Natural killer cell (primary cell): Measurements from ENCODE around the gene RPS27. TPM values are rescaled to one million over a fixed set of nuclear protein-coding genes. Genes with fewer than 3 reads are reported as not detected.
"Not testable (repeated sequence)": the region's sequence is repeated elsewhere in the genome, so short reads cannot be mapped to it uniquely, and the experiment has no call there.

Experiments used
- ATAC-seq, 3 donors: fragments of 150-1000 bp in 2 of 3; fragments of 200-7000 bp in 1 of 3; cut with Tn5 transposase; 1 replicate in 1 of 3; 2 replicates in 2 of 3; pipeline ENCODE4 v1.10.0; 2021; ENCODE audit warnings: mild to moderate bottlenecking in 2 of 3, moderate library complexity in 2 of 3
- DNase-seq, 2 donors: peaks; one replicate each; pipeline versions ENCODE4 v3.0.0 to v3.0.0-alpha.2; 2013 to 2021; ENCODE audit warnings: mixed read lengths in 1 of 2
- H3K27ac ChIP-seq: one replicate; pipeline ENCODE4 v1.5.1; 2013; ENCODE audit warnings: mild to moderate bottlenecking, low read length
- H3K27me3 ChIP-seq: one replicate; pipeline ENCODE4 v1.6.1; 2013; ENCODE audit warnings: low read length; ENCODE audit not compliant: control insufficient read depth, insufficient read depth
- H3K36me3 ChIP-seq: one replicate; pipeline ENCODE4 v1.6.1; 2013; ENCODE audit warnings: low read length; ENCODE audit not compliant: control insufficient read depth, insufficient read depth
- H3K4me1 ChIP-seq: one replicate; pipeline ENCODE4 v1.6.1; 2013; ENCODE audit warnings: low read length; ENCODE audit not compliant: control insufficient read depth, insufficient read depth
- H3K4me3 ChIP-seq: one replicate; pipeline ENCODE4 v1.5.1; 2013; ENCODE audit warnings: low read length
- H3K9me3 ChIP-seq: one replicate; pipeline ENCODE4 v1.6.1; 2013; ENCODE audit warnings: low read length; ENCODE audit not compliant: control insufficient read depth, insufficient read depth
- H3K27ac Mint-ChIP-seq, 2 donors: one replicate each; pipeline ENCODE4 v1.8.0; 2022; ENCODE audit warnings: mild to moderate bottlenecking in 2 of 2, mixed read lengths in 2 of 2, moderate library complexity in 1 of 2
- H3K27me3 Mint-ChIP-seq, 2 donors: one replicate each; pipeline ENCODE4 v1.8.0; 2022; ENCODE audit warnings: low read depth in 2 of 2, mixed read lengths in 2 of 2
- H3K36me3 Mint-ChIP-seq: one replicate; pipeline ENCODE4 v1.8.0; 2022; ENCODE audit warnings: mixed read lengths
- H3K4me1 Mint-ChIP-seq, 2 donors: one replicate each; pipeline ENCODE4 v1.8.0; 2022; ENCODE audit warnings: mixed read lengths in 2 of 2
- H3K4me3 Mint-ChIP-seq: one replicate; pipeline ENCODE4 v1.8.0; 2022; ENCODE audit warnings: mild to moderate bottlenecking, moderate library complexity, mixed read lengths
- H3K9me3 Mint-ChIP-seq, 2 donors: one replicate each; pipeline ENCODE4 v1.8.0; 2022; ENCODE audit warnings: mixed read lengths in 2 of 2
- WGBS: methylation state at CpG from one replicate; pipeline ENCODE4 v1.1.7; 2013; ENCODE audit warnings: missing lambda C conversion rate; ENCODE audit not compliant: insufficient coverage; 5-methylcytosine and 5-hydroxymethylcytosine counted together
- intact Hi-C: fragments of 100-400 bp; cut with micrococcal nuclease; formaldehyde crosslinking; loops from one replicate; pipeline ENCODE4 v1.14.2; 2022
- total RNA-seq, 4 donors: library from RNA; stranded (reverse); fragments of 120-200 nt in 1 of 4; gene quantifications; one replicate each; pipeline versions ENCODE4 v1.2.3 to v1.2.4, GENCODE V29; 2013 to 2022
- TF ChIP-seq, protein P1 (sequence below): fragments of 200-600 bp; IDR thresholded peaks from one replicate; pipeline ENCODE4 v1.8.0; 2022; ENCODE audit warnings: antibody characterized with exemption

Gene RPS27
- total RNA-seq, 3 donors from 2014 or later (not counting 1 experiment from before 2014, with no cell fraction given) = 2,073 to 2,763 (median 2,323) TPM

- H3K9me3 Mint-ChIP-seq = no peaks in the 10 kb centered on the region
- H3K36me3 ChIP-seq = peaks cover 26% of the 10 kb centered on the region
- H3K36me3 Mint-ChIP-seq = no peaks in the 10 kb centered on the region
- peak overlapping the region; percentile 37 for H3K27ac ChIP-seq
- peaks cover 16% of the 10 kb centered on the region for H3K4me1 ChIP-seq
- H3K4me3 Mint-ChIP-seq = peak overlapping the region; percentile 89
- ATAC-seq = no peak
- 0% methylated on average over 16 of the region's 16 CpGs for WGBS
- DNase-seq = no peak
- peaks cover 25 to 30% of the 10 kb centered on the region in 2 donors for H3K4me1 Mint-ChIP-seq
- TF ChIP-seq, protein P1, sequence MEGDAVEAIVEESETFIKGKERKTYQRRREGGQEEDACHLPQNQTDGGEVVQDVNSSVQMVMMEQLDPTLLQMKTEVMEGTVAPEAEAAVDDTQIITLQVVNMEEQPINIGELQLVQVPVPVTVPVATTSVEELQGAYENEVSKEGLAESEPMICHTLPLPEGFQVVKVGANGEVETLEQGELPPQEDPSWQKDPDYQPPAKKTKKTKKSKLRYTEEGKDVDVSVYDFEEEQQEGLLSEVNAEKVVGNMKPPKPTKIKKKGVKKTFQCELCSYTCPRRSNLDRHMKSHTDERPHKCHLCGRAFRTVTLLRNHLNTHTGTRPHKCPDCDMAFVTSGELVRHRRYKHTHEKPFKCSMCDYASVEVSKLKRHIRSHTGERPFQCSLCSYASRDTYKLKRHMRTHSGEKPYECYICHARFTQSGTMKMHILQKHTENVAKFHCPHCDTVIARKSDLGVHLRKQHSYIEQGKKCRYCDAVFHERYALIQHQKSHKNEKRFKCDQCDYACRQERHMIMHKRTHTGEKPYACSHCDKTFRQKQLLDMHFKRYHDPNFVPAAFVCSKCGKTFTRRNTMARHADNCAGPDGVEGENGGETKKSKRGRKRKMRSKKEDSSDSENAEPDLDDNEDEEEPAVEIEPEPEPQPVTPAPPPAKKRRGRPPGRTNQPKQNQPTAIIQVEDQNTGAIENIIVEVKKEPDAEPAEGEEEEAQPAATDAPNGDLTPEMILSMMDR = no peak
- intact Hi-C loops = loop anchor here (1.0 to 2.0 kb wide), 3 partner anchors 10 to 18 kb away; partner anchors contain the start of genes CREB3L4, CRTC2 and RPS27
- peak overlapping the region; percentile 84 for H3K4me3 ChIP-seq
- H3K9me3 ChIP-seq = no peaks in the 10 kb centered on the region
- H3K27ac Mint-ChIP-seq = peak overlapping the region; percentile 76 to 89
- H3K27me3 Mint-ChIP-seq = peaks cover 0 to 2% of the 10 kb centered on the region in 2 donors
- no peaks in the 10 kb centered on the region for H3K27me3 ChIP-seq
Observed at GRCh38 chr1:153976819-153977249, 13.7 kb upstream of the RPS27 start.

DNA sequence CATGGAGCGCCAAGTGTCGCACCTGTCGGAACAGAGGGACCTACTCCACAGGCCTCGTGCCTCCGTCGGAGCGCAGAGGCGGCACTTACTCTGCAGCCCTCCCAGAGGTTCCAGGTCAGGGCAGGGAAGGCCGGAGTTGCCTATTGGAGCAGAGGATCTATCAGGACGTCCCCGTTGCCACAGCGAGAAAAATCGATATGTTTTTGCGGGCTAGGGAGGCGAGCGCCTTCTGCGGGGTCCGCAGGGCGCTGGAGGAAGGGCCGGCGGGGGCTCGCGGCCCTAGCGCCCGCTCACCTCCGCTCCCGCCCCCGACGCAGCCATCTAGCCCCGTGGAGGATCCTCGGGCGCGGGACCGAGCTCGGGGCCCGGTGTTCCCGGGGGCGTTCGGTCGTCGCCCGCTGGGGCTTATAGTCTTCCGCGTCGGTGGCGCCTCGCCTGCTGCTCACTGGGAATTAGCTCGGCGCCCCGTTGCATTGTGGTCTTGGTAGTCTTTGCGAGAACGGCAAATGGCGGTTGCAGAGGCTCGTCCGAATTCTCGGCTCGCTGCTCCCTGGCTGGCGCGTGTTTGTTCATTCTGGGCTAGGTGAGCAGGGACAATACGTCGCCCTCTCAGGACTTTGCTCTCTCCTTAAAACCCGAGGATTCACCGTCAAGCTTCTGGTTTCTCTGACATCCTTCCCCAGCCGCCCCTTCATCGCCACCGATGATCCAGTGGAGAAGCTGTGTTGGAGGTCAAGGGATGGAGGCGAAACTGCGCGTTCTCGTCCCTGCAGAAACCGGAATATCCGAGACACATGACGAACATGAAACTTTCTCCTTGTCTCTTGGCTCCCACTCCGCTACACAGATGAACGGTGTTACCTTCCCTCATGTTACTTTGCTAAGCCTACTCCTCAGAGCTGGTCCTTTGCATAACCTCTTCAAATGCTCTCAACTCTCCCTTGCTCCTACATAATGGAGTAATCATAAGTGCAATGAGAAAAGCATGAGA, 13.0 kb upstream of the RPS27 start, which contains the start of gene JTB:
Gene JTB (minus strand): TSS at position 425 of the 991 bp plus-strand sequence. CDS start 422 bp downstream, at position 3.
- ATAC-seq (peak; percentile 97 to 98 (median 97)), DNase-seq (peak; percentile 76 to 91)
- Mint-ChIP-seq H3K36me3 (no peaks in the 10 kb centered on the region), H3K27me3 (peaks cover 0 to 4% of the 10 kb centered on the region in 2 donors), H3K4me3 (peak within 1 kb of the TSS; percentile 89), H3K4me1 (peaks cover 25 to 30% of the 10 kb centered on the region in 2 donors), H3K27ac (peak within 1 kb of the TSS; percentile 76 to 89), H3K9me3 (no peaks in the 10 kb centered on the region)
- WGBS = under 1% methylated on average over 71 of the region's 75 CpGs
- TF ChIP-seq, protein P1 = no peak
- Histone ChIP-seq H3K27me3 (no peaks in the 10 kb centered on the region), H3K36me3 (peaks cover 26% of the 10 kb centered on the region), H3K9me3 (no peaks in the 10 kb centered on the region), H3K4me1 (peaks cover 16% of the 10 kb centered on the region), H3K4me3 (peak within 1 kb of the TSS; percentile 84), H3K27ac (peak within 1 kb of the TSS; percentile 37)
- intact Hi-C loops = loop anchor here (1.0 to 2.0 kb wide), 3 partner anchors 10 to 19 kb away; partner anchors contain the start of genes CREB3L4, CRTC2 and RPS27

DNA sequence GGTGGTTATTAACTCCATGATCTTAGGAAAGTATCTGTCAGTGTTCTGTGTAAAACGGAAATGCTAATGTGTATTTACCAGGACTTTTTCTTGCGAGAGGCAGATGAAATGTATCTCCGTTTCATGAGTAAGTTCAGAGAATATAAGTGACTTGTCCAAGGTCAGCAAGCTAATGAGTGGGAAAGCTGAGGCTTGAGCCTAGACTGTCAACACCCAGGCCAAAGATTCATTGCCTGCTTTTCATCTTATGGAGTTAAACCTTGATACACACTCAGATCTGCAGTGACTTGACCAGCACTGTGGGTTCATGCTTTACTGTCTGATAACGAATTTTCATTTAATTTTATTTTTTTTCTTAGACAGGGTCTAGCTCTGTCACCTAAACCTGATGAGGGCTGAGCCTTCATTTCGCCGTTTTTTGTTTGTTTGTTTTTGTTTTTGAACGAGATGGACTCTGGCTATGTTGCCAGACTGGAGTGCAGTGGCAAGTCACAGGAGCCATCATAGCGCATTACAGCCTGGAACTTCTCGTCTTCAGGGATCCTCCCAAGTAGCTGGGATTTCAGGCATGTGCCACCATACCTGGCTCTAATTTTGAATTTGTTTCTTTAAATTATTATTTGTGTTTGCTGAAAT, 12.2 kb upstream of the RPS27 start:
- intact Hi-C loops = no loop called here
- no peaks in the 10 kb centered on the region for H3K27me3 ChIP-seq
- WGBS = 78% methylated on average over 9 of the region's 9 CpGs
- H3K4me3 ChIP-seq = peak overlapping the region; percentile 84
- peak overlapping the region; percentile 37 for H3K27ac ChIP-seq
- H3K27ac Mint-ChIP-seq = peak overlapping the region; percentile 76 to 89
- H3K36me3 ChIP-seq = peaks cover 22% of the 10 kb centered on the region
- no peaks in the 10 kb centered on the region for H3K36me3 Mint-ChIP-seq
- no peaks in the 10 kb centered on the region for H3K9me3 ChIP-seq
- TF ChIP-seq, protein P1 = no peak
- no peaks in the 10 kb centered on the region for H3K9me3 Mint-ChIP-seq
- peaks cover 16% of the 10 kb centered on the region for H3K4me1 ChIP-seq
- peaks cover 25 to 26% of the 10 kb centered on the region in 2 donors for H3K4me1 Mint-ChIP-seq
- peak in 1 of 2 donors; percentile 21 for DNase-seq
- H3K27me3 Mint-ChIP-seq = peaks cover 0 to 4% of the 10 kb centered on the region in 2 donors
- peak overlapping the region; percentile 89 for H3K4me3 Mint-ChIP-seq
- no peak for ATAC-seq

DNA sequence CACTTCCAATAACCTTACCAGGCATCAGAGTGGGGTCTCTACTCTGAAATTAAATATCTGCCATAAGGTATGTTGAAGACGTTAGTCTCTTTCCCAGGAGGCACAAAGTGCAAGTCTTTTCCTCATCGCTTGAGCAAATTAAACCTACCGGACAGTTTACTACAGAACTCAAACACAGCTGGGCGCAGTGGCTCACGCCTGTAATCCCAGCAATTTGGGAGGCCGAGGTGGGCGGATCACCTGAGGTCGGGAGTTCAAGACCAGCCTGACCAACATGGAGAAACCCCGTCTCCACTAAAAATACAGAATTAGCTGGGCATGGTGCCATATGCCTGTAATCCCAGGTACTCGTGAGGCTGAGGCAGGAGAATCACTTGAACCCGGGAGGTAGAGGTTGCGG, 11.5 kb upstream of the RPS27 start:
- intact Hi-C loops = not testable (repeated sequence)

GRCh38 chr1:153981735-153982134, 8.8 kb upstream of the RPS27 start:
- Mint-ChIP-seq H3K4me1 (peaks cover 18 to 23% of the 10 kb centered on the region in 2 donors), H3K27me3 (peaks cover 21% of the 10 kb centered on the region in 2 donors)
- H3K36me3 ChIP-seq, ATAC-seq, DNase-seq, H3K27ac ChIP-seq, H3K27me3 ChIP-seq, H3K4me3 ChIP-seq, H3K27ac Mint-ChIP-seq, H3K36me3 Mint-ChIP-seq, intact Hi-C loops, H3K9me3 Mint-ChIP-seq, H3K9me3 ChIP-seq, H3K4me3 Mint-ChIP-seq: not testable (repeated sequence)
- WGBS = 92% methylated on average over 2 of the region's 2 CpGs
- H3K4me1 ChIP-seq = peaks cover 14% of the 10 kb centered on the region

More for the DNA sequence above, 11.5 kb upstream of the RPS27 start:
- peaks cover 16% of the 10 kb centered on the region for H3K4me1 ChIP-seq
- H3K4me1 Mint-ChIP-seq = peaks cover 24 to 25% of the 10 kb centered on the region in 2 donors
- DNase-seq, H3K9me3 Mint-ChIP-seq, ATAC-seq, H3K4me3 ChIP-seq, H3K36me3 Mint-ChIP-seq, H3K27me3 ChIP-seq, H3K27ac ChIP-seq, H3K9me3 ChIP-seq, H3K27me3 Mint-ChIP-seq: not testable (repeated sequence)
- WGBS = 97% methylated on average over 12 of the region's 12 CpGs
- peak overlapping the region in 1 of 2 donors; percentile 76 for H3K27ac Mint-ChIP-seq
- peaks cover 15% of the 10 kb centered on the region for H3K36me3 ChIP-seq
- H3K4me3 Mint-ChIP-seq = peak overlapping the region; percentile 89
